ENCODE data around the gene RASGEF1C. TPM values are rescaled to one million over a fixed set of nuclear protein-coding genes. Genes with fewer than 3 reads are reported as not detected.
A peak's percentile ranks its signal among the peaks of the same experiment; 100 is the strongest.

The RASGEF1C gene
- total RNA-seq, 6 experiments from 2014 or later, result 0.64 TPM; not detected in 5

GRCh38 chr5:180199390-180199789 is 9.6 kb downstream of the RASGEF1C start:
- 63% methylated on average over 8 of the region's 8 CpGs for WGBS (ENCODE audit: insufficient coverage, low coverage, low lambda C conversion rate, missing lambda C conversion rate)
- intact Hi-C loops (cut with DNase I), result no loop called here

GRCh38 chr5:180198208-180198607 is 10.8 kb downstream of the RASGEF1C start:
- H3K27ac ChIP-seq, result no peak overlapping the region
- WGBS (ENCODE audit: insufficient coverage, low coverage, low lambda C conversion rate, missing lambda C conversion rate), result 83% methylated on average over 1 of the region's 4 CpGs
- no peaks in the 10 kb centered on the region for H3K9me3 ChIP-seq
- DNase-seq, result no peak
- H3K4me1 ChIP-seq, result no peaks in the 10 kb centered on the region
- H3K27me3 ChIP-seq, result no peaks in the 10 kb centered on the region
- TF ChIP-seq CTCF (IDR thresholded peaks at IDR 0.05), result no peak
- TF ChIP-seq POLR2A (IDR thresholded peaks at IDR 0.05), result no peak
- no peak overlapping the region for H3K4me3 ChIP-seq
- ATAC-seq, result no peak
- intact Hi-C loops (cut with DNase I), result no loop called here
- no peaks in the 10 kb centered on the region for H3K36me3 ChIP-seq

More at GRCh38 chr5:180199390-180199789, 9.6 kb downstream of the RASGEF1C start:
- no peak overlapping the region for H3K4me3 ChIP-seq
- TF ChIP-seq POLR2A (IDR thresholded peaks at IDR 0.05) (no peak), CTCF (IDR thresholded peaks at IDR 0.05) (no peak)
- ATAC-seq, result no peak
- DNase-seq, result no peak
- no peaks in the 10 kb centered on the region for H3K9me3 ChIP-seq
- no peaks in the 10 kb centered on the region for H3K4me1 ChIP-seq
- no peaks in the 10 kb centered on the region for H3K36me3 ChIP-seq
- H3K27ac ChIP-seq, result no peak overlapping the region
- H3K27me3 ChIP-seq, result no peaks in the 10 kb centered on the region

- Histone ChIP-seq H3K36me3 (no peaks in the 10 kb centered on the region), H3K9me3 (no peaks in the 10 kb centered on the region), H3K4me1 (no peaks in the 10 kb centered on the region), H3K4me3 (no peak overlapping the region), H3K27me3 (no peaks in the 10 kb centered on the region), H3K27ac (no peak overlapping the region)
- DNase-seq, result no peak
- intact Hi-C loops (cut with DNase I), result no loop called here
- WGBS (ENCODE audit: insufficient coverage, low coverage, low lambda C conversion rate, missing lambda C conversion rate), result no CpG with 5 or more reads among the region's 14 CpGs
- no peak for TF ChIP-seq CTCF (IDR thresholded peaks at IDR 0.05)
- no peak for TF ChIP-seq POLR2A (IDR thresholded peaks at IDR 0.05)
- ATAC-seq, result peak in 1 of 4 donors; percentile 22
These were observed 11.9 kb downstream of the RASGEF1C start for GRCh38 chr5:180197016-180197702.

- Histone ChIP-seq H3K4me3 (no peak overlapping the region), H3K27me3 (no peaks in the 10 kb centered on the region), H3K4me1 (no peaks in the 10 kb centered on the region), H3K27ac (no peak overlapping the region), H3K36me3 (no peaks in the 10 kb centered on the region), H3K9me3 (no peaks in the 10 kb centered on the region)
- 70% methylated on average over 6 of the region's 34 CpGs for WGBS (ENCODE audit: insufficient coverage, low coverage, low lambda C conversion rate, missing lambda C conversion rate)
- DNase-seq, result no peak
- TF ChIP-seq POLR2A (IDR thresholded peaks at IDR 0.05) (no peak), CTCF (IDR thresholded peaks at IDR 0.05) (no peak)
- intact Hi-C loops (cut with DNase I), result no loop called here
- ATAC-seq, result no peak
These were observed 14.3 kb downstream of the RASGEF1C start for GRCh38 chr5:180194410-180195345.
